HG02970 (cell line): ENCODE results near the gene DDX52.
A peak's percentile ranks its signal among the peaks of the same experiment; 100 is the strongest.
"Not testable (repeated sequence)": the region's sequence is repeated elsewhere in the genome, so short reads cannot be mapped to it uniquely, and the experiment has no call there.

Experiments used
- ATAC-seq: cut with Tn5 transposase; IDR thresholded peaks from one replicate; pipeline ENCODE4 v1.9.1; 2021; ENCODE audit warnings: mild to moderate bottlenecking, moderate library complexity, moderate number of reproducible peaks; ENCODE audit not compliant: unreplicated experiment, low FRiP score

Gene DDX52

DNA sequence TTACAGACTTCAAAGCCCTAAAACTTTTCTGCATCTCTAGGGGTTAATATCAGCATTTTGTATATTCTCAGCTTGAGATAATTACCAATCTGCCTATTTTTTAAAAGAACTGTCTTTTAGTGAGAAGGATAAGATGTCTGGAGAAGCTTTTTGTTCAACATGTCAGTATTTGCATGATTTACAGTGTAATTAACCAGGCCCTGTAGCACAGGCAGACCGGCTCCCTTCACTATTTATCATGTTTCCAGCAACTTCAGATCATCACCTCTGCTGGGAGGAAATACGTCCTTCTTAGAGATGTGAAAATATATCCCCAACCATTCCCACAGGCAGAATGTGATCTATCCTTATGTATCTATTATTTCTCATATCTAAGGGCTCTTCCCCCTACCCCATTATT lies 8.6 kb upstream of the DDX52 start:
- no peak for ATAC-seq

DNA sequence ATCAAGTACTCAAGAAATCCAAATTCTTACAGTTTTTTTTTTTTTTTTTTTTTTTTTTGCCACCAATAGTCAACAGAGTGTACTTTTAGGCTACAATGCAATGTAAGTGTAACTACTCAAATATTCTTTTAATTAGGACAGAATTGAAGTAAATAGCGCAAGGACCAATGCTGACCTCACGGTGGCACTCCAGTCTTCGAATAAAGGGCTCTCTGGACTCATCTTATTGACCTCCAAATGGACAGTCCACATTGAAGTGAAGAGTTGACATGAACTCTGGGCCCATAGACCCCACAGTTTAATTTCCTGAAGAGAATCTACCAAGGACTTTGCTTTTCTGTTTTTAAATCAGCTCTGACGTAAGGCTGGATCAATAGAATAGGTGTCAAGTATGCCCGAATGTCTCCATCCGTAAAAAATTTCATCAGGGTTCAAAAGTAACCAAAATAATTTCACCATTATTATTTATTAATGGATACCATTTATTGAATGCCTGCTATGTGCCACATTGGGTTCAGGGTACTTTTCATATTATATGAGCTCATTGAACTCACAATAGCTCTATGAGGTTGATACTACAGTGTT lies 7.3 kb upstream of the DDX52 start:
- ATAC-seq = no peak

DNA sequence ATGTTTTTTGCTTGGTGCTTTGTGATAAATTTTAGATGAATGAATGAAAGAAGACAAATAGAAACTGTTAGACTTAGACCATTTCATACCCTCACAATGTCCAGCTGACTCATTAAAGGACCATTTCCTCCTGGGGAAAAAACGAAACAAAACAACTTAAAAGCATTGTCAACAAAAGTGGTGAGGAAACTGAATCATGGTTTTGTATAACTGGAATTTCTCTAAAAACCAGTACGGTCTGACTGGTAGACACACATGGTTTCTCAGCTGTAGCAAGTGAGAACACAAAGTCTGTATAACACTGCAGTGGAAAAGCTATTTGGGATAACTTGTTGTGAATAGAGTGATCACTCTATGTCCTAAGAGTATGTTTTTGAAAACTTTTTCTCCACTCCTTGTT lies 5.3 kb upstream of the DDX52 start:
- no peak for ATAC-seq

DNA sequence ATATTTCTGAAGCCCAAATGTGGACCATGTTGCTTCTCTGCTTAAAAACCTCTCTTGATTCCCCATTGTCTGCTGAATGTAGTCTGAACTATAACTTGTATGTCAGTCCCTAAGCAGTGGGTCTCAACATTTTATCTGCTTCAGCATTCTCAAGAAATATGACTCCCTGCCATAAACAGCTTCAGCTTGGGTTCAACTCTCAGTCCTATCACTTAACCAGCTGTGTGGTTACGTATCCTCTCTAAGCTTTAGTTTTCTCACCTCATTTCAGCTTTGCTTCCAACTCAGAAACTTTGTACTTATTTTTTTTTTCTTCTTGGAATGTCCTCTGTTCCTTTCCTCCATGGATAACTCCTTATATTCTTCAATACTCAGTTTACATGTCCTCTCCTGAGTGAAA lies 4.6 kb upstream of the DDX52 start:
- no peak for ATAC-seq

DNA sequence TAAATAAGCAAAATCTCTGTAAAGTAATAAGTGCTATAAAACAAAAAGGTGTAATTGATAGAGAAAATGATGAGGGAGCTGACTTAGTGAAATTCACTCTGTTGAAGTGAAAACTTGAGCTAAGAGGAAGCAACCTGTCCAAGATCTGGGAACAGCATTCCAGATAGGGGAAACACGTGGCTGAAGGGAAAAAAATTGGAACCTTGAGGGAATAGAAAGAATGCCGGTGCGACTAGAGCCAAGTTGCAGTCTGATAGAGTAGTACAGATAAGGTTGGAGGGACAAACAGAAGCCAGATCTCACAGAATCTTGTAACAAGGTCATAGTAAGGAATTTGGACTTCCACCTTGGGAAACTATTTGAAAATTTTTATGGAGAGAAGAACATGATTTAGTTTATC lies 623 bp upstream of the DDX52 start:
- no peak for ATAC-seq

DNA sequence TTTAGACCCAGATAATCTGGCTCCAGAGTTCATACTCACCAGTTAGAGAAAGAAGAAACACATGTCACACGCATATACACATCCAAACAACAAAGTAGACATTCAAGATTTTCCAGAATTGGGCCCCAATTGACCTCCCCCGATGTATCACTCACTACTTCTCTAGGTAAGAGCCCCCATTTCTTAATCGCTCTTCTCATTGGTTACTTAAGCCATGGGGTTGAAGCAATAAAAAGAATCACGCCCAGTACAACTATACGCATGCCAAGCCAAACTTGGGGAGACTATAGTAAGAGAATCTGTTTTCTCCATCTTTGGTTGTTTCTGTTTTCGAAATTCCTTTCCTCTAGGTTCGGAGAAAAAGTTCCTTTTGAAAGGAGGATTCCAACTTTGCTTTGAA lies 565 bp downstream of the DDX52 start:
- ATAC-seq = no peak

DNA sequence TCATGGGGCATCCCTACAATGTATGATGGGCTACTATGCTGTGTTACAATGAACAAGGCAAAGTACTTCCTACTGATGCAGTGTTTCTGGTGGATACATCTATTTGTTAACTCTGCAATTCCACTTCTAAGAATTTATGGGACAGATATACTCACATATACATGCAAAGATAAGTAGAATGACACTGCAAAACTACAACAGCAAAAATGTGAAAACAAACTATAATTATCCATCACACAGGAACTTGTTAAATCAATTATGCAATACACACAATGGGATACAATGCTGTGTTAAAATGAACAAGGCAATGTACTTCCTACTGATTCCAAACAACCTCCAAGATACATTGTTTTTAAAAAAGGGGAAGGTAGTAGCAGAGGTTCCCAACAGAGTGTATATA lies 3.2 kb downstream of the DDX52 start:
- ATAC-seq = no peak

DNA sequence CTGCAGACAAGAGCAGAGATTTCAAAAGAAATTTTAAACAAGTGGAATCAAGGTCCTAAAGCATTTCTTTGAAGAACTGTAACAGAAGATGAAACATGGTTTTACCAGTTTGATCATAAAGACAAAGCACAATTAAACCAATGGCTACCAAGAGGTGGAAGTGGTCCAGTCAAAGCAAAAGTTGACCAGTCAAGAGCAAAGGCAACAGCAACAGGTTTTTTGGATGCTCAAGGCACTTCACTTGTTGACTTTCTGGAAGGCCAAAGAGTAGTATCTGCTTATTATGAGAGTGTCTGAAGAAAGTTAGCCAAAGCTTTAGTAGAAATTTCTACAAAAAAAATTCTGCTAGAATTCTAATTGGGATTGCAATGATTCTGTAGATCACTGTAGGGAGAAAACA lies 5.3 kb downstream of the DDX52 start:
- ATAC-seq = no peak

DNA sequence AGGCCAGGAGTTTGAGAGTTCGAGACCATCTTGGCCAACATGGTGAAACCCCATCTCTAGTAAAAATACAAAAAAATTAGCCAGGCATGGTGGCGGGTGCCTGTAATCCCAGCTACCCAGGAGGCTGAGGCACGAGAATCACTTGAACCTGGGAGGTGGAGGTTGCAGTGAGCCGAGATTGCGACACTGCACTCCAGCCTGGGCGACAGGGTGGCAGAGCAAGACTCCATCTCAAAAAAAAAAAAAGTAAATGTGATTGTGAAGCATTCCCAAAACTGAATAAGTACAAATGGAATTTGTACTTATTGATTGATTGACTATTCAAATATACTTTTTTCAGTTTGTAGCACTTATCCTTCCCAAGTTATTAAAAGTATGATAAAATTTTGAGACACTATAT lies 26.8 kb downstream of the DDX52 start:
- not testable (repeated sequence) for ATAC-seq

DNA sequence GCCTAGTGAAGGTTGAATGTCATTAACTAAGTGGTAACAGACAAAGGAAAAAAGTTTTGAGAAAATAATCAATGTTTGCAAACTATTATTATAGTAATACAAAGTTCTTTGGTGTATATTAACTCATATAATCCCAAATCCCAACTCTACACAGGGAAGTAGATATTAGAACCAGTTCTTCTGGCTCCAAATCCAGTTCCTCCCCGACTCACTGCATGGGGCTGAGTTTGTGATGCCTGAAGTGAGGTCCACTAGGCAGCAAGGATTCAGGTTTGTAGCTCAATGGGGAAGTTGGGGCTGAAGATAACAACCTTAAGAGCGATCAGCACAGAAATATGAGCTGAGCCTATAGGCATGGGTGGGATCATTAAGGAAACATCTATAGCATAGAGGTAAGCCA lies 28.4 kb downstream of the DDX52 start:
- no peak for ATAC-seq

DNA sequence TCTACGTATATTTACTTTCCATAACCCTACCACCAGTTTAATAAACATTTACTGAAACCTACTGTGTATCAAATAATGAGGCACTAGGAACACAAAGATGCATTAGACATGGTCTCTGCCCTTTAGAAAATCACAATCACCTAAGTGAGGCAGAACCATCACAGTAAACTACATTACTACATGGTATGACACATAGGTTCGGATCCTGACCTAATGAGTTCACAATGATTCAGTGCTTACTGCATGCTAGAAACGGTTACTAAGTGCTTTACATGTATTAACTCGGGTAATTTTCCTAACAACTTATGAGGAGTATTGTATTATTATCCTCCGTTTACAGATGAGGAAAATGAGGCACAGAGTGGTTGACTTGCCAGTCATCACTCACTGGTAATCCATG lies 28.9 kb downstream of the DDX52 start:
- no peak for ATAC-seq

DNA sequence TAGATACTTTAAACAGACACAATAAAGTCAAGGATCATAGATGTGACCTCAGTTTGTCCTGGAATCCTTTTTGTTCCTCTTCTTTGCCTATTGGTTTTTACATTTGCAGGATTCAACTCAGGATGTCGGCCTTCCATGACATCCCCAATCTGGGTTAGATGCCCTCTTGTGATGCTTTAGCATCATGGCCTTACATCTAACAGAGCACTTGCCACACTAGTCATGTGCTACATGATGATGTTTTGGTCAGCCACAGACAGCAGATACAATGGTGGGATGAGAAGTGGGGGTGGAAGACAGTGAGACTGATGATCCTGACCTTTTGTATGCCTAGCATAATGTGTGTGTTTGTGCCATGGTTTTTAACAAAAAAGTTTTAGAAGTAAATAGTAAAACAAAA lies 32.3 kb downstream of the DDX52 start:
- ATAC-seq = no peak

DNA sequence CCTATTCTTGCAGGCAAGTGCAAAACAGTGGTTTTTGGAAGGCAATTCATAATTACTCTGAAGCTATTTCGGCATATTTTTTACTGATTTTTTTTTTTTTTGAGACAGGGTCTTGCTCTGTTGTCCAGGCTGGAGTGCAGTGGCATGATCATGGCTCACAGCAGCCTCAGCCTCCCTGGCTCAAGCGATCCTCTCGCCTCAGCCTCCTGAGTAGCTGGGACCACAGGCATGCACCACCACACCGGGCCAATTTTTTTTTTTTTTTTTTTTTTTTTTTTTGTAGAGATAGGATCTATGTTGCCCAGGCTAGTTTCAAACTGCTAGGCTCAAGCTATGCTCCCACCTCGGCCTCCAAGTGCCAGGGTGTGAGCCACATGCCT lies 33.2 kb downstream of the DDX52 start:
- ATAC-seq = not testable (repeated sequence)

DNA sequence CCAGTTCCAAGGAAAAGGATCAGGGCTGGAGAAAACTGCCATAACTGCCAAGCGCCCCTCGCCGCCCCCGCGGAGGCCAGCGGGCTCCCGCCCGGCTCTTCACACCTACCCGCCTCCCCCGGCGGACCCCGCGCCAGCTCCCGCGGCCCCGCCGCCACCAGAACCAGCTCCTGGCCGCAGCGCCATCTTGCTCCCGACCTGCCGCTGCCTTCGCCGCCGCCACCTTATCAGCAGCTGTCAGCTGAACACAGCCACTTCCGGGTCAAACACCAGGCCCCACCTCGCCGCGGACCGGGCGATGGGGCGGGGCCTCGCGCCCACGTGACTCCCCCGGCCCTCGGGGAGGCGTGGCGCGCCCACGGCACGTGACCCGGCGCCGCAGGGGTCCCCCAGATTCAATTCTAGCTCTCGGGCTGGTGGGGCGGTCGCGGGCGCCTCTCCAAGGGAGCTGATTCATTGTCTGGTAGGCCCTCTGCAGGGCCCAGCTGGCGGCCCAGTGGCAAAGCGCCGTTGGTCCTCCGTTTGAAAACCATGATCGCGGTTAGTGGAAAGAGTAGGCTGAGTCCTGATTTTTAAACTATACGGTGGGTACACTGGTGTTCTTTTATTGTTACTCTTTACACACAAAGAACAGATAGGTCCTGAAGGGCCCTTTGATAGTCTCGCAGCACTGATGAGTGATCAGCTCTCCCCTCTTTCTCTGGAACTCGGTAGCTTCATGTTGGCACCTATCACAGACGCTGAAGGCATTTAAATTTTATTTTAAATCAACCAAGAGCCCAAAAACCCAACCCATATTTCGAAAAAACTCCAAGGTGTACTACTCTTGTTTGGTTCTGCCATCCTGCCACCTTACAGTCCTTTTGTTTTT lies 33.8 kb downstream of the DDX52 start, which contains the start of gene SYNRG:
Gene SYNRG, minus strand, starts transcription at position 249 of the 871 bp plus-strand sequence. Its CDS starts 63 bp downstream, at position 186.
- peak; percentile 89 for ATAC-seq

DNA sequence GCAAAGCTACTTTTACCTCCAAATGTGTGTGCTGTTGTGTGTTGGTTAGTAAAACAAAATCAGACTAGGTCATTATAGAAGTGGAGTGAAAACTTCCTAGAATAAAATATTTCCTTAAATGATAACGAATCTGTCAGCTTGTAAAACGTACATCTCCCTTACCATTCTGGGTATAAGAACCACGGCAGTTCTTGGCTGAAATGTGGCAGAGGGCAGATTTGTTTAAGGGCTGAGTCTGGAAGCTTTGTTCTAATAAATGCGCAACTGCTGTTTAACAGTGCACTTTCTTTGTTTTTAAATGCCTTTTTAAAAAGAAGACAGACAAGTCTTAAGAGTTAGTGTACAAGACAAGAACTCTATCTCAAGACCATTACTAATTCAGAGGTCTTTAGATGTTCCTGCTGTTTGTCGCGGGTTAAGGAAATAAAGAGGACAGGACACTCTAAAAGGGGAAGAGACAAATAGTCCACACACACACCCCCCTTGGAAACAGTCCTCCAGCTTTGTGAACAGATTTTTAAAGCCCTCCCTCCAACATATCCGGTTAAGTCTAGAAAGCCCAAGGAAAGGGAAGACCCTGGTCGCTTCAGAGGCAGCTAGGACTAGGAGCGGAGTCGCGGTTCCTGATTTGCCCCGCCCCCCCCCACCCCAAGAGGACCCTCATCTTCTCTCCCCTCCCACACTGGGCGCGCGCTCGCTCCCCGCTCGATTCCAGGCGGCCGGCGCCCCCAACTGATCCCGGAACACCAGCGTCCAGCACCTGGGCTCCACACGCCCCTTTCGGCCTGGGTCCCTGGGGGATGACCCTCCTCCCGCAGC lies 34.7 kb downstream of the DDX52 start:
- no peak for ATAC-seq

DNA sequence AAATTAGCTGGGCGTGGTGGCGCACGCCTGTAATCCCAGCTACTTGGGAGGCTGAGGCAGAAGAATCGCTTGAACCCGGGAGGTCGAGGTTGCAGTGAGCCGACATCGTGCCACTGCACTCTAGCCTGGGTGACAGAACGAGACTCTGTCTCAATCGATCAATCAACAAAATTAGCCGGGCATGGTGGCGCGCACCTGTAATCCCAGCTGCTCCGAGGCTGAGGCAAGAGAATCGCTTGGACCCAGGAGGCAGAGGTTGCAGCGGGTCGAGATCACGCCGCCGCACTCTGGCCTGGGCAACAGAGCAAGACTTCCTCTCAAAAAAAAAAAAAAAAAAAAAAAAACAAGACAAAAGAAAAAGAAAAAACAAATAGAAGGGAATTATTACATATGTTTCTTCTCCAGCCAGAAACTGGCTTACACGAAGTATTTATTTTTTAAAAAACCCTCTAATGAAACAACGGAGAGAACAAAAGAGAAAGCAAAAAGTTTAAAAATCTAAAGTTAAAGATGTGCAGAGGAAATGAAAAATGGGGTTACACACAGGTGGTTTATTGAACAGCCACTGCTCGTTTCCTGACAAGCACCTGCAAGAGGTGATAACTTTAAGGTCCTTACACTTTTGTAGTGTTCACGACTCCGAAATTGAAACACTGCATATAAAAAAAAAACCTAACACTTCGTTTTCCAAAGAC lies 35.5 kb downstream of the DDX52 start:
- ATAC-seq = no peak

DNA sequence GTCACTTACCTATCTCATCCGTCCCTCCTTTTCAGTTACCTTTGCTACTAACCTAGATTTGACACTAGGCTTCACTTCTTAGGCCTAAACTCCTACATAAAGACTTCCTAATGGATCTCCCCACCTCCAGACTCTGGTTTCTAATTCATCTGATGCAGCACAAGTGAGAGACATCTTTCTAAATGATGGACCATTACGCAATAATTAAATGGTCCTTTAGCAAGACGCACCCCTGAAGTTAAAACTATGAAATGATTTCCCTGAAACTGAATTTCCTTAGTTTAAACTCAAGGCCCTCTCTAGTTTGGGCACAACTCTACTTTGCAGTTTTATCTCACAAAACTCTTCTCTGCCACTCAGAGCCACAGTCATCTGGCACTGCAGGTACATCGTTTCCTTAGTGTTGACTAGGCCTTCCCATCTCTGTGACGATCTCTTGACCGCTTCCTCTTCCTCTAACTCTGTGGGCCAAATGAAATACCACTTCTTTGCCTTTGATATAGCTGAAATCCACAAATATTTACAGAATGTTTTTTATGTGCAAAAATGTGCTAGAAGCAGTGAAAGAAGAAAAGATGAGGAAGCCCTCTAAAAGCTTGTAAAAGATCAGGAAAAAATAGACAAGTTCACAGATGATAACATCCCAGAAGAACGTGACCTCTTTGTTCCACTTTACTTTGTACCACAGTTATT lies 37.3 kb downstream of the DDX52 start:
- no peak for ATAC-seq

DNA sequence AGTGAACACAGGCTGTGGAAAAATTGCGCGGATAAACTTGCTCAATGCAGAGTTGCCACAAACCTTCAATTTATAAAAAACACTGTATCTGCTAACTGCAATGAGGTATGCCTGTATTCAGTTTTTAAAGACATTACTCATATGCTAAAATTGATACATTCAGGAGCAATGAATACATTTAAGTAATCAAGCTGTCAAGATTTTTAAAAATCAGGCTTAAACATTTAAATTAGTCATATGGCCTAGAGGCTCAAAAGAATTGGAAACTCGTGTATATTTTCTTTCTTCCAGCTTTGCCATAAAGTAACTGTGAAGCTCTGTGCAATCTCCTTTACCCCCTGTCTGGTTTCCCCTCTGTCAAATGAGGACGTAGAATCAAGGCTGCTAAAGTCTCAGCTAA lies 38.2 kb downstream of the DDX52 start:
- ATAC-seq = no peak

DNA sequence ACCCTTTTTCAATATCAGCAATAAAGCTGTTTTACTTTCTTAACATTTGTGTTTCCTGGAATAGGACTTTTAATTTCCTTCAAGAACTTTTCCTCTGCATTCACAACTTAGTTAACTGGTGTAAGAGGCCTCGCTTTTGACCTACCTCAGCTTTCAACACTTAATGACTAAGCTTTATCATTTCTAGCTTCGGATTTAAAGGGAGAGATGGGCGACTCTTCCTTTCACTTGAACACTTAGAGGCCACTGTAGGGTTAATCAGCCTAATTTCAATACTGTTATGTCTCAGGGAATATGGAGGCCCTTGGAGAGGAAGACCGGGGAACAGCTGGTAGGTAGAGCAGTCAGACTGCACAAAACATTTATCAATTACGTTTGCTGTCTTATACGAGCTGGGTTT lies 38.7 kb downstream of the DDX52 start:
- no peak for ATAC-seq

DNA sequence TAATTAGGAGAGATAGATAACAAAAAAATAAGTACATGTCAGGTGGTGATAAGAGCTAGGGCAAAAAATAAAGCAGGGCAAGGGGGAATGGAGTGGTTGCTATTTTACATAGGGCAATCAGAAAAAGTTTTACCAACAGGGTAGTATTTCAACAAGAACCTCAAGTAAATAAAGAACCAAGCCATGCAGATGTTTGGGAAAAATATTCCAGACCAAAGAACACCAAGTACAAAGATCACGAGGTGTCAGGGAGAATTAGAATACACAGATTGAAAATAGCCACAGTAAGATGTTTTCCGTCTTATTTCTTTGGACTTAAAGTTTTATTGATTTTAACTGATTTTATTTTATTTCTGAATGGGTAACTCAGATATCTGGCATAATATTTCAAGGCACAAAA lies 45.1 kb downstream of the DDX52 start:
- no peak for ATAC-seq
